Endothelial cell of umbilical vein (primary cell): ENCODE measurements around the gene SCN2B. TPM values are rescaled to one million over a fixed set of nuclear protein-coding genes. Genes with fewer than 3 reads are reported as not detected.

Experiments
- BruUV-seq: library from RNA; stranded (reverse); fragments of 400-500 nt; replicated peaks from 2 replicates; lab custom pipeline; 2021; lab: Mats Ljungman, UMichigan
- CTCF ChIA-PET: fragments of 300-600, 350-600 bp; sonication (Branson Sonifier 250); formaldehyde crosslinking; loops from one replicate; lab custom pipeline; 2021; ENCODE audit warnings: antibody characterized with exemption, inconsistent platforms; lab: Charles Lee
- POLR2A ChIA-PET: fragments of 300-600, 350-600 bp; sonication (Branson Sonifier 250); formaldehyde crosslinking; loops from one replicate; lab custom pipeline; 2021; ENCODE audit warnings: antibody characterized with exemption, inconsistent platforms; lab: Charles Lee
- DNase-seq: peaks from one replicate; pipeline ENCODE4 v3.0.0-alpha.2; 2011; ENCODE audit warnings: low read depth, low spot score
- FAIRE-seq: peaks from 2 replicates; lab custom pipeline; 2011; peaks lifted over from hg19 to GRCh38; lab: Jason Lieb, UNC
- H2AFZ ChIP-seq: 2 replicates; pipeline ENCODE4 v1.6.0; 2012; ENCODE audit warnings: low read depth, low read length, control low read depth, inconsistent platforms
- H3K27ac ChIP-seq: 2 replicates; pipeline ENCODE4 v1.5.1; 2011; ENCODE audit warnings: low read depth, mild to moderate bottlenecking, control low read depth, low read length, moderate library complexity; ENCODE audit not compliant: insufficient read depth
- H3K27me3 ChIP-seq, 2 experiments: 2 replicates each; pipeline versions ENCODE4 v1.6.0 to v1.6.1; 2011; ENCODE audit warnings: low read length in 2 of 2, mixed read lengths in 1 of 2; ENCODE audit not compliant: control insufficient read depth in 2 of 2, insufficient read depth in 2 of 2
- H3K36me3 ChIP-seq, 2 experiments: 2 replicates in 1 of 2; 3 replicates in 1 of 2; pipeline ENCODE4 v1.5.1; 2011; ENCODE audit warnings: low read length in 2 of 2, mild to moderate bottlenecking in 1 of 2, moderate library complexity in 1 of 2; ENCODE audit not compliant: control insufficient read depth in 2 of 2, insufficient read depth in 2 of 2; ENCODE audit errors: extremely low read depth in 1 of 2
- H3K4me1 ChIP-seq: 3 replicates; pipeline ENCODE4 v1.5.1; 2011; ENCODE audit warnings: mild to moderate bottlenecking, low read length; ENCODE audit not compliant: control insufficient read depth, insufficient read depth; ENCODE audit errors: extremely low read depth
- H3K4me2 ChIP-seq: 2 replicates; pipeline ENCODE4 v1.6.1; 2011; ENCODE audit warnings: low read length, control low read depth, mixed read lengths; ENCODE audit not compliant: insufficient read depth
- H3K4me3 ChIP-seq, 3 experiments: fragments of 200-600 bp in 1 of 3; sonication (generic), shearing (Covaris generic) in 1 of 3; replicated peaks in 1 of 3; 2 replicates each; pipeline ENCODE4 v1.5.1; 2011 to 2016; ENCODE audit warnings: control low read depth in 3 of 3, low read length in 3 of 3, mild to moderate bottlenecking in 2 of 3, inconsistent platforms in 1 of 3, low read depth in 1 of 3, moderate library complexity in 1 of 3; ENCODE audit not compliant: insufficient read depth in 1 of 3
- H3K79me2 ChIP-seq: 2 replicates; pipeline ENCODE4 v1.6.0; 2012; ENCODE audit warnings: low read length, inconsistent platforms; ENCODE audit not compliant: control insufficient read depth, insufficient read depth
- H3K9ac ChIP-seq: replicated peaks from 2 replicates; pipeline ENCODE3; 2011; ENCODE audit warnings: low read length, control low read depth; ENCODE audit not compliant: insufficient read depth; ENCODE audit errors: extremely low read depth
- H3K9me1 ChIP-seq: replicated peaks from 3 replicates; pipeline ENCODE4 v1.6.0; 2011; ENCODE audit warnings: mild to moderate bottlenecking, low read length; ENCODE audit not compliant: control insufficient read depth, insufficient read depth; ENCODE audit errors: extremely low read depth
- H3K9me3 ChIP-seq: replicated peaks from 2 replicates; pipeline ENCODE4 v1.5.1; 2012; ENCODE audit warnings: low read length, inconsistent platforms; ENCODE audit not compliant: control insufficient read depth, insufficient read depth
- H4K20me1 ChIP-seq: replicated peaks from 2 replicates; pipeline ENCODE3; 2011; ENCODE audit warnings: mild to moderate bottlenecking, low read length; ENCODE audit not compliant: control insufficient read depth, insufficient read depth; ENCODE audit errors: extremely low read depth
- EZH2 ChIP-seq: IDR thresholded peaks from 2 replicates; pipeline ENCODE4 v1.6.1; 2012; ENCODE audit warnings: borderline replicate concordance, low read depth, mild to moderate bottlenecking, moderate library complexity, low read length, inconsistent platforms; ENCODE audit not compliant: severe bottlenecking
- FOS ChIP-seq: IDR thresholded peaks from 2 replicates; pipeline ENCODE4 v1.6.1; 2011; ENCODE audit warnings: mild to moderate bottlenecking, low read length, moderate library complexity, borderline replicate concordance; ENCODE audit not compliant: insufficient read depth
- GATA2 ChIP-seq: IDR thresholded peaks from 2 replicates; pipeline ENCODE4 v1.7.0; 2011; ENCODE audit warnings: low read depth, mild to moderate bottlenecking, moderate library complexity, mixed read lengths, low read length; ENCODE audit not compliant: insufficient read length, insufficient read depth
- JUN ChIP-seq: IDR thresholded peaks from 2 replicates; pipeline ENCODE4 v1.6.1; 2011; ENCODE audit warnings: borderline replicate concordance, low read depth; ENCODE audit not compliant: insufficient read length, insufficient read depth
- MYC ChIP-seq: IDR thresholded peaks from one replicate; pipeline ENCODE4 v1.6.1; 2011; ENCODE audit warnings: mild to moderate bottlenecking, low read depth, low read length
- POLR2A ChIP-seq: IDR thresholded peaks from 2 replicates; pipeline ENCODE4 v1.6.1; 2012; ENCODE audit warnings: low read depth, mild to moderate bottlenecking, control low read depth, low read length
- POLR2AphosphoS5 ChIP-seq: IDR thresholded peaks from 2 replicates; pipeline ENCODE4 v1.6.1; 2012; ENCODE audit warnings: low read depth, mild to moderate bottlenecking, control low read depth, low read length, moderate library complexity; ENCODE audit not compliant: insufficient read depth
- dilution Hi-C: fragments of 300-500 bp; cut with MboI; formaldehyde crosslinking; loops from one replicate; pipeline ENCODE4 v1.15.0; 2019; ENCODE audit warnings: low sequenced_read_pairs; ENCODE audit not compliant: extremely low pct_ligation_motif_present
- intact Hi-C: fragments of 100-400 bp; cut with micrococcal nuclease; formaldehyde crosslinking; loops from one replicate; pipeline ENCODE4 v1.10.0; 2022
- polyA plus RNA-seq, 4 experiments: library from polyadenylated mRNA; depleted of rRNA in 3 of 4; stranded (reverse) in 3 of 4; unstranded in 1 of 4; fragments of >200 nt; gene quantifications; 2 replicates each; pipeline versions ENCODE4 v1.2.1 to v1.2.3, GENCODE V29; 2011 to 2012; ENCODE audit warnings: missing spikeins in 1 of 4
- total RNA-seq: library from RNA; stranded (reverse); gene quantifications from 2 replicates; pipeline ENCODE4 v1.2.3, GENCODE V29; 2021
- TF ChIP-seq, protein P1 (sequence below), 2 donors: IDR thresholded peaks; 1 replicate in 1 of 2; 2 replicates in 1 of 2; pipeline ENCODE4 v1.5.1; 2011; ENCODE audit warnings: low read length in 2 of 2, mild to moderate bottlenecking in 2 of 2, moderate library complexity in 2 of 2, control low read depth in 1 of 2, inconsistent platforms in 1 of 2, low read depth in 1 of 2; ENCODE audit not compliant: insufficient read depth in 1 of 2; ENCODE audit errors: extremely low read depth in 1 of 2
- TF ChIP-seq, protein P2 (sequence below): IDR thresholded peaks from 2 replicates; pipeline ENCODE4 v1.6.1; 2011; ENCODE audit not compliant: insufficient read depth, insufficient read length

Gene SCN2B
- total and polyA plus RNA-seq, 2 donors (not counting 3 experiments of a cell fraction or from before 2014, with no cell fraction given), result not detected

DNA sequence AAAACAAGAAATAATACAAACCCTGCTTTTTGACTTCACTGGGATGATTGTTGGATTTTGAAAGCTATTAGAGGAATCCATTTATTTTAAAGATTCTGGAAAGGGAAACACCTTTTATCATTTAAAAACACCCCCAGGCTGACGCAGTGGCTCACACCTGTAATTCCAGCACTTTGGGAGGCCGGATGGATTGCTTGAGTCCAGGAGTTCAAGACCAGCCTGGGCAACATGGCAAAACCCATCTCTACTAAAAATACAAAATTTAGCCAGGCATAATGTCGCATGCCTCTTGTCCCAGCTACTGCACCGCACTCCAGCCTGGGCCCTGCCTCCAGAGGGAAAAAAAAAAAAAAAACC, 317 bp upstream of the SCN2B start:
- Histone ChIP-seq H3K79me2 (no peaks in the 10 kb centered on the region), H3K4me1 (no peaks in the 10 kb centered on the region), H3K36me3 (no peaks in the 10 kb centered on the region), H3K27ac (no peak overlapping the region), H3K4me2 (no peak overlapping the region), H3K9ac (no peak overlapping the region), H2AFZ (no peak overlapping the region), H3K27me3 (peaks cover 22% of the 10 kb centered on the region in 2 experiments), H4K20me1 (no peaks in the 10 kb centered on the region), H3K9me3 (no peaks in the 10 kb centered on the region), H3K9me1 (no peaks in the 10 kb centered on the region), H3K4me3 (no peak overlapping the region)
- intact Hi-C loops (no loop called here), dilution Hi-C loops (no loop called here)
- BruUV-seq, result no TSS peak
- FAIRE-seq, result no peak
- DNase-seq, result no peak
- POLR2A ChIA-PET, result no interaction called here
- TF ChIP-seq GATA2, result no peak
- no peak for TF ChIP-seq POLR2A
- TF ChIP-seq, protein P1, sequence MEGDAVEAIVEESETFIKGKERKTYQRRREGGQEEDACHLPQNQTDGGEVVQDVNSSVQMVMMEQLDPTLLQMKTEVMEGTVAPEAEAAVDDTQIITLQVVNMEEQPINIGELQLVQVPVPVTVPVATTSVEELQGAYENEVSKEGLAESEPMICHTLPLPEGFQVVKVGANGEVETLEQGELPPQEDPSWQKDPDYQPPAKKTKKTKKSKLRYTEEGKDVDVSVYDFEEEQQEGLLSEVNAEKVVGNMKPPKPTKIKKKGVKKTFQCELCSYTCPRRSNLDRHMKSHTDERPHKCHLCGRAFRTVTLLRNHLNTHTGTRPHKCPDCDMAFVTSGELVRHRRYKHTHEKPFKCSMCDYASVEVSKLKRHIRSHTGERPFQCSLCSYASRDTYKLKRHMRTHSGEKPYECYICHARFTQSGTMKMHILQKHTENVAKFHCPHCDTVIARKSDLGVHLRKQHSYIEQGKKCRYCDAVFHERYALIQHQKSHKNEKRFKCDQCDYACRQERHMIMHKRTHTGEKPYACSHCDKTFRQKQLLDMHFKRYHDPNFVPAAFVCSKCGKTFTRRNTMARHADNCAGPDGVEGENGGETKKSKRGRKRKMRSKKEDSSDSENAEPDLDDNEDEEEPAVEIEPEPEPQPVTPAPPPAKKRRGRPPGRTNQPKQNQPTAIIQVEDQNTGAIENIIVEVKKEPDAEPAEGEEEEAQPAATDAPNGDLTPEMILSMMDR (IDR thresholded peaks at IDR 0.05; ENCODE audit: extremely low read depth in 1 of 2, insufficient read depth in 1 of 2, low read depth in 1 of 2, low read length in 2 of 2), result no peak
- TF ChIP-seq FOS, result no peak
- TF ChIP-seq, protein P2, sequence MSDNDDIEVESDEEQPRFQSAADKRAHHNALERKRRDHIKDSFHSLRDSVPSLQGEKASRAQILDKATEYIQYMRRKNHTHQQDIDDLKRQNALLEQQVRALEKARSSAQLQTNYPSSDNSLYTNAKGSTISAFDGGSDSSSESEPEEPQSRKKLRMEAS, result no peak
- TF ChIP-seq EZH2, result no peak
- no peak for TF ChIP-seq JUN
- TF ChIP-seq POLR2AphosphoS5, result no peak
- TF ChIP-seq MYC, result no peak
- CTCF ChIA-PET, result interaction anchor here (1.2 kb wide), 1 partner anchor 159 kb away, joined by 4 read pairs; no protein-coding TSS in a partner anchor
